ENCODE data around the gene NEGR1. TPM values are rescaled to one million over a fixed set of nuclear protein-coding genes. Genes with fewer than 3 reads are reported as not detected.

NEGR1 gene
- total and polyA plus RNA-seq, 2 experiments from 2014 or later = 0.57 to 0.94 TPM

GRCh38 chr1:72253132-72253531, 29.2 kb downstream of the NEGR1 start:
- DNase-seq (ENCODE audit: low spot score) = no peak
- H3K4me2 ChIP-seq = no peak overlapping the region
- no peak overlapping the region for H2AFZ ChIP-seq
- Mint-ChIP-seq H3K27me3 (ENCODE audit: insufficient read depth, low read depth, poor library complexity) (no peaks in the 10 kb centered on the region), H3K4me3 (no peak overlapping the region), H3K27ac (no peak overlapping the region), H3K36me3 (ENCODE audit: low read depth) (no peaks in the 10 kb centered on the region), H3K9me3 (no peaks in the 10 kb centered on the region), H3K4me1 (no peaks in the 10 kb centered on the region)
- H3K27me3 ChIP-seq (ENCODE audit: insufficient read depth) = no peaks in the 10 kb centered on the region
- no peaks in the 10 kb centered on the region for H4K20me1 ChIP-seq (replicated peaks; ENCODE audit: insufficient read depth)
- no peak for ATAC-seq
- no peaks in the 10 kb centered on the region for H3K9me2 ChIP-seq (ENCODE audit: insufficient read depth)
- H3K36me3 ChIP-seq (ENCODE audit: insufficient read depth) = no peaks in the 10 kb centered on the region
- no peaks in the 10 kb centered on the region for H3F3A ChIP-seq (replicated peaks; ENCODE audit: low read depth)
- no peaks in the 10 kb centered on the region for H3K79me2 ChIP-seq (replicated peaks; ENCODE audit: insufficient read depth)
- H3K4me3 ChIP-seq = no peak overlapping the region
- TF ChIP-seq EZH2phosphoT487 (IDR thresholded peaks at IDR 0.05; ENCODE audit: unreplicated experiment) (no peak), EZH2 (IDR thresholded peaks at IDR 0.05; ENCODE audit: low read depth, unreplicated experiment) (no peak), ETS1 (IDR thresholded peaks at IDR 0.05) (no peak), NANOG (IDR thresholded peaks at IDR 0.05; ENCODE audit: borderline replicate concordance) (no peak)
- no peaks in the 10 kb centered on the region for H3K4me1 ChIP-seq (ENCODE audit: insufficient read depth)
- H3K27ac ChIP-seq (ENCODE audit: low read depth) = no peak overlapping the region

- Mint-ChIP-seq H3K27me3 (ENCODE audit: insufficient read depth, low read depth, poor library complexity) (no peaks in the 10 kb centered on the region), H3K27ac (no peak overlapping the region)
- TF ChIP-seq CTCF (conservative IDR thresholded peaks at IDR 0.05; ENCODE audit: low read depth in 2 of 2) (no peak), ZNF331 (CRISPR knock-in tag; IDR thresholded peaks at IDR 0.05; ENCODE audit: low read depth) (no peak), ZNF462 (CRISPR knock-in tag; IDR thresholded peaks at IDR 0.05) (no peak), ZNF114 (CRISPR knock-in tag; IDR thresholded peaks at IDR 0.05) (no peak), NANOG (IDR thresholded peaks at IDR 0.05; ENCODE audit: borderline replicate concordance) (no peak), ETS1 (IDR thresholded peaks at IDR 0.05) (no peak)
These were observed 40.9 kb downstream of the NEGR1 start for GRCh38 chr1:72241397-72241796.

More at GRCh38 chr1:72241397-72241796, 40.9 kb downstream of the NEGR1 start:
- Mint-ChIP-seq H3K9me3 (peaks cover 3% of the 10 kb centered on the region; the same call in 1 of the 3 replicates), H3K4me1 (no peaks in the 10 kb centered on the region), H3K4me3 (no peak overlapping the region), H3K36me3 (ENCODE audit: low read depth) (no peaks in the 10 kb centered on the region)
- 0 out of 2 replicates have a peak, but pooled peaks cover 2% of the 10 kb centered on the region for H3K9me2 ChIP-seq (ENCODE audit: insufficient read depth)
- H3K27ac ChIP-seq (ENCODE audit: low read depth) = no peak overlapping the region
- H3K4me2 ChIP-seq = no peak overlapping the region
- H3K36me3 ChIP-seq (ENCODE audit: insufficient read depth) = no peaks in the 10 kb centered on the region
- no peaks in the 10 kb centered on the region for H3K79me2 ChIP-seq (replicated peaks; ENCODE audit: insufficient read depth)
- no peaks in the 10 kb centered on the region for H3K4me1 ChIP-seq (ENCODE audit: insufficient read depth)
- no peaks in the 10 kb centered on the region for H4K20me1 ChIP-seq (replicated peaks; ENCODE audit: insufficient read depth)
- H3K27me3 ChIP-seq (ENCODE audit: insufficient read depth) = no peaks in the 10 kb centered on the region
- no peaks in the 10 kb centered on the region for H3F3A ChIP-seq (replicated peaks; ENCODE audit: low read depth)
- no peak overlapping the region for H2AFZ ChIP-seq
- ATAC-seq (no peak), DNase-seq (ENCODE audit: low spot score) (no peak)
- H3K4me3 ChIP-seq = no peak overlapping the region

Measured in GM23338 (cell line).